ENCODE data around the gene SIT1. TPM values are rescaled to one million over a fixed set of nuclear protein-coding genes. Genes with fewer than 3 reads are reported as not detected.

SIT1 gene
- total RNA-seq, 1 donor from 2014 or later: 3.4 TPM

GRCh38 chr9:35660966-35661415 lies 10.3 kb upstream of the SIT1 start:
- peak overlapping the region; percentile 64 for H3K27ac Mint-ChIP-seq (ENCODE audit: unreplicated experiment)
- peak overlapping the region; percentile 38 for H3K4me3 Mint-ChIP-seq (ENCODE audit: unreplicated experiment)
- no peak for DNase-seq
- H3K4me1 Mint-ChIP-seq (ENCODE audit: low read depth, unreplicated experiment): peaks cover 14% of the 10 kb centered on the region
- peaks cover 16% of the 10 kb centered on the region for H3K27me3 Mint-ChIP-seq (ENCODE audit: unreplicated experiment)
- peaks cover 21% of the 10 kb centered on the region for H3K9me3 Mint-ChIP-seq (ENCODE audit: unreplicated experiment)
- no peaks in the 10 kb centered on the region for H3K36me3 Mint-ChIP-seq (ENCODE audit: unreplicated experiment)
- TF ChIP-seq, protein P1, sequence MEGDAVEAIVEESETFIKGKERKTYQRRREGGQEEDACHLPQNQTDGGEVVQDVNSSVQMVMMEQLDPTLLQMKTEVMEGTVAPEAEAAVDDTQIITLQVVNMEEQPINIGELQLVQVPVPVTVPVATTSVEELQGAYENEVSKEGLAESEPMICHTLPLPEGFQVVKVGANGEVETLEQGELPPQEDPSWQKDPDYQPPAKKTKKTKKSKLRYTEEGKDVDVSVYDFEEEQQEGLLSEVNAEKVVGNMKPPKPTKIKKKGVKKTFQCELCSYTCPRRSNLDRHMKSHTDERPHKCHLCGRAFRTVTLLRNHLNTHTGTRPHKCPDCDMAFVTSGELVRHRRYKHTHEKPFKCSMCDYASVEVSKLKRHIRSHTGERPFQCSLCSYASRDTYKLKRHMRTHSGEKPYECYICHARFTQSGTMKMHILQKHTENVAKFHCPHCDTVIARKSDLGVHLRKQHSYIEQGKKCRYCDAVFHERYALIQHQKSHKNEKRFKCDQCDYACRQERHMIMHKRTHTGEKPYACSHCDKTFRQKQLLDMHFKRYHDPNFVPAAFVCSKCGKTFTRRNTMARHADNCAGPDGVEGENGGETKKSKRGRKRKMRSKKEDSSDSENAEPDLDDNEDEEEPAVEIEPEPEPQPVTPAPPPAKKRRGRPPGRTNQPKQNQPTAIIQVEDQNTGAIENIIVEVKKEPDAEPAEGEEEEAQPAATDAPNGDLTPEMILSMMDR (IDR thresholded peaks at IDR 0.05; ENCODE audit: partially characterized antibody, unreplicated experiment): no peak

DNA sequence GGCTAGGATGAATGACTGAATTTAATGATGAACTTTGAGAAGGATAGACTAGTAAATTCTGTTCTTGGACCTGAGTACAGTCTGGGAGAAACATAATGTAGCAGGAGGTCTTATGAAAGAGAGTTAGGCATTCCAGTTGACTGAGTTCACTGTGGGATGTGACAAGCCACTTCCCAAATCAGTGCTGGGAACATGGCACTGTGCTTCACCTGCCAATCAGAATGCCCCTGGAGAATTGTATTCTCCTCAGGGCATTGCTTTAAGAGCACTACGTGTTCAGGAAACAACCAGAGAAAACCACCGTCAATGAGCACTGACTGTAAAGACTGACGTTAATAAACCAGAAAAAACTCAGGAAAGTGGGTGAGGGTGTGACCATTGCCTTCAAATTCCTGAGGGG lies 8.6 kb upstream of the SIT1 start:
- H3K27ac Mint-ChIP-seq (ENCODE audit: unreplicated experiment): peak overlapping the region; percentile 10
- no peak for DNase-seq
- no peaks in the 10 kb centered on the region for H3K36me3 Mint-ChIP-seq (ENCODE audit: unreplicated experiment)
- peak overlapping the region; percentile 91 for H3K4me3 Mint-ChIP-seq (ENCODE audit: unreplicated experiment)
- peaks cover 16% of the 10 kb centered on the region for H3K27me3 Mint-ChIP-seq (ENCODE audit: unreplicated experiment)
- TF ChIP-seq, protein P1 (IDR thresholded peaks at IDR 0.05; ENCODE audit: partially characterized antibody, unreplicated experiment): no peak
- peaks cover 21% of the 10 kb centered on the region for H3K9me3 Mint-ChIP-seq (ENCODE audit: unreplicated experiment)
- H3K4me1 Mint-ChIP-seq (ENCODE audit: low read depth, unreplicated experiment): peaks cover 14% of the 10 kb centered on the region

DNA sequence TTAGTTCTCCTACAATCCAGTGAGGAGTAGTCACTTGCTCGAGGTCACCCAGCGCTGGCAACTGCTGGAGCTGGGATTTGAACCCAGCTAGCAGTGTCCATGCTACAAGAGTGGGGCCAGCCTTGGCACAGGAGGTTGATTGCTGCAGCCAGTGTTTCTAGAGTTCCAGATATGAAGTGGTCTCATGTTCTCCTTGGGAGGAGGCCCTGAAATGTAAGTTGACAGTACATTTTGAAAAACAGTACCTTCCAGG lies 8.2 kb upstream of the SIT1 start:
- H3K4me1 Mint-ChIP-seq (ENCODE audit: low read depth, unreplicated experiment): peaks cover 14% of the 10 kb centered on the region

DNA sequence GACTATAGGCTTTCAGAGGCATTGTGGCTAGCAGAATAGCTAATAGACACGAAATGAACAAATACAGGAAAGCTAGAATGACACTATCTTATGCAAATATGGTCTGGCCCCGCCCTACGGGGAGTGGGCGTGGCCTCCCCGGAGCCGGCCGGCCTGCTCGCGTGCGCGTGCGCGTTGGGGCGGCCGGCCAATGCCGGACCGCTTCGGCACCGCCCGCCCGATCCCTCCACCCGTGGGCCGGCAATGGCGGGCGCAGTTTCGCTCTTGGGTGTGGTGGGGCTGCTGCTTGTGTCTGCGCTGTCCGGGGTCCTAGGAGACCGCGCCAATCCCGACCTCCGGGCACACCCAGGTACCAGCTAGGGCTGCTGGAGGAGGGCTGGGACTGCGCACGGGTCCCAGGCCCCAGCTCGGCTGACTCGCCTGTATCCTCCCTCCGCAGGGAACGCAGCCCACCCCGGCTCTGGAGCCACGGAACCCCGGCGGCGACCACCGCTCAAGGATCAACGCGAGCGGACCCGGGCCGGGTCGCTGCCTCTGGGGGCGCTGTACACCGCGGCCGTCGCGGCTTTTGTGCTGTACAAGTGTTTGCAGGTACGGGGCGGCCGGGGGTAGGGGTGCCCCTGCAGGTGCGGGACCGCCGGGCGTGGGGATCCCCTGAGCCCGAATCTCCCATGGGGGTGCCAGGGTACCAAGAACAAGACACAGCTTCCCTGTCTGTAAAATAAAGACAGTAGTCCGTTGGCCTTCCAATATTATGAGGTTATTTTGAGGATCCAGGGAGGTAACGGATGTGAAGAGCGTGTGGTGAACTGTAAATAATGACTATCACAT lies 7.6 kb upstream of the SIT1 start, which contains the start of gene CCDC107:
CCDC107 (plus strand) TSS at position 156 of the 831 bp plus-strand sequence; CDS start at position 244, 88 bp downstream.
- peaks cover 14% of the 10 kb centered on the region for H3K4me1 Mint-ChIP-seq (ENCODE audit: low read depth, unreplicated experiment)

More for the DNA sequence above, 8.2 kb upstream of the SIT1 start:
- H3K9me3 Mint-ChIP-seq (ENCODE audit: unreplicated experiment): peaks cover 21% of the 10 kb centered on the region
- DNase-seq: no peak
- peak overlapping the region; percentile 91 for H3K4me3 Mint-ChIP-seq (ENCODE audit: unreplicated experiment)
- no peaks in the 10 kb centered on the region for H3K36me3 Mint-ChIP-seq (ENCODE audit: unreplicated experiment)
- peak overlapping the region; percentile 90 for H3K27ac Mint-ChIP-seq (ENCODE audit: unreplicated experiment)
- peaks cover 16% of the 10 kb centered on the region for H3K27me3 Mint-ChIP-seq (ENCODE audit: unreplicated experiment)
- TF ChIP-seq, protein P1 (IDR thresholded peaks at IDR 0.05; ENCODE audit: partially characterized antibody, unreplicated experiment): no peak

More for the DNA sequence above, 7.6 kb upstream of the SIT1 start, which contains the start of gene CCDC107:
- peak; percentile 92 for DNase-seq
- Mint-ChIP-seq H3K27ac (ENCODE audit: unreplicated experiment) (peak within 1 kb of the TSS; percentile 99), H3K27me3 (ENCODE audit: unreplicated experiment) (peaks cover 16% of the 10 kb centered on the region), H3K9me3 (ENCODE audit: unreplicated experiment) (peaks cover 20% of the 10 kb centered on the region), H3K36me3 (ENCODE audit: unreplicated experiment) (no peaks in the 10 kb centered on the region), H3K4me3 (ENCODE audit: unreplicated experiment) (peak within 1 kb of the TSS; percentile 91)
- TF ChIP-seq, protein P1 (IDR thresholded peaks at IDR 0.05; ENCODE audit: partially characterized antibody, unreplicated experiment): peak; percentile 89
